ENCODE results near the gene KIF5A.

DNA sequence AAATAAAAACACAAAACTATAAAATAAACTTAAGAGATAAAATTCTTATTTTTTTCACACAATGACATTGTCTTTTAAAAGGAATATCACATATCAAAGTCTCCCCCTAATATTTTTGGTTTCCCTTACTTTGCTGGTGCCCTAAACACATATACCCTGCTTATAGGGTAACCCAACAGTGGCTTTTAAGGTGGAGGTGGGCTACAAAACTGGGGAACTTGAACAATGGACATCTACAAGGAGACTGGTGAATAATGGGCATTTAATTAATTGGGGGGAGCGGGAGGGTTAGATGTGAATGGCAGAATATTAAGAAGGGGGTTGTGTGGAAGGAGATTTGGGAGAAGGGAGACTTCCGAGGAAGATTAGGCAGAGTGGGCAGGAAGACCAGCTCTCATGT, 73.5 kb downstream of the KIF5A start:
- TF ChIP-seq CTCF (IDR thresholded peaks at IDR 0.05) (no peak), POLR2A (IDR thresholded peaks at IDR 0.05) (no peak)
